ENCODE measurements around the gene ERFE.
A peak's percentile ranks its signal among the peaks of the same experiment; 100 is the strongest.

The ERFE gene

DNA sequence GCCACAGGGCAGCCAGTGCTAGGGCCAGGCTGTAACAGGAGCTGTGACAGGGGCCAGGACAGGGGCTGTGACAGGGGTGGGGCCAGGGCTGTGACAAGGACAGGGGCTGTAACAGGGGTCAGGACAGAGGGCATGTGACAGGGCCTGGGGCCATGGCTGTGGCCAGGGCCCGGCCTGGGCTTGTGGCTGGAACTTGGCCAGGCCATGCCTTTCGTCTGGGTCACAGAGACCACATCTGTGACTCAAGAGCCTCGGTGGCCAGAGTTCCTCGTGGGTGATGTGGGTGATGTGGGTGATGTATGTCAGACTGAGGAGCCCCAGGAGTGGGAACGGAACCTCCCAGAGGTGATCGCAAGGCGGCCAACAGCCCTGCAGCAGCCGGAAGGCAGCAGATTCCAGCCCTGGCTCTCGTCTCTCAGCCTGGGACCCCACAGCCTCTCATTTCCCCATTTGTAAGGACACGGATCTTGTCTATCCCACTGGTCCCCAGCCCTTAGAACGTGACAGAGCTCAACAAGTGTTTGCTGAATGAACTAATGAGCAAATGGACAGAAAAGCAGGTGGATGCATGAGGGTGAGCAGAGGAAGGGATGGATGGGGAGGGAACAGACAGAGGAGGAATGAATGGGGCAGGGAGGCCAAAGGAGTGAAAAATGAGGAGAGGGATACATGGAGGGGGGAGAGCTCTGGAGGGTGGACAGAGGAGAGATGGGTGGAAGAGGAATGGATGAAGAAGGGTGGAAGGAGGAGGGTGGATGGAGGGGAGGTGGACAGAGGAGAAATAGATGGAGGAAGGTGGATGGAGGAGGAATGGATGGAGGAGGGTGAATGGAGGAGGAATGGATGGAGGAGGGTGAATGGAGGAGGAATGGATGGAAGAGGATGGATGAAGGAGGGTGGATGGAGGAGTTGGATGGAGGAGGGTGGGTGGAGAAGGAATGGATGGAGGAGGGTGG, 41.3 kb upstream of the ERFE start:
- Histone ChIP-seq H3K4me3 (no peak overlapping the region), H3K9me3 (replicated peaks in 1 of 11) (peaks cover 0 to 14% (median 10%) of the 10 kb centered on the region in 11 experiments; a peak in 12 of 22 replicates), H3K36me3 (no peaks in the 10 kb centered on the region), H3K27ac (no peak overlapping the region), H3K4me2 (peak overlapping the region in 2 of 11 experiments; percentile 73 to 85; a peak in 1 of 22 replicates), H3K27me3 (peaks cover 0 to 5% (median 0%) of the 10 kb centered on the region in 11 experiments; a peak in 1 of 22 replicates), H4K20me1 (no peaks in the 10 kb centered on the region; a peak in 2 of 22 replicates), H3K9ac (no peak overlapping the region), H3K4me1 (peaks cover 19 to 61% (median 51%) of the 10 kb centered on the region in 10 experiments; a peak in 19 of 20 replicates)
- no peak for TF ChIP-seq Cebpa-rat (IDR thresholded peaks at IDR 0.05)

DNA sequence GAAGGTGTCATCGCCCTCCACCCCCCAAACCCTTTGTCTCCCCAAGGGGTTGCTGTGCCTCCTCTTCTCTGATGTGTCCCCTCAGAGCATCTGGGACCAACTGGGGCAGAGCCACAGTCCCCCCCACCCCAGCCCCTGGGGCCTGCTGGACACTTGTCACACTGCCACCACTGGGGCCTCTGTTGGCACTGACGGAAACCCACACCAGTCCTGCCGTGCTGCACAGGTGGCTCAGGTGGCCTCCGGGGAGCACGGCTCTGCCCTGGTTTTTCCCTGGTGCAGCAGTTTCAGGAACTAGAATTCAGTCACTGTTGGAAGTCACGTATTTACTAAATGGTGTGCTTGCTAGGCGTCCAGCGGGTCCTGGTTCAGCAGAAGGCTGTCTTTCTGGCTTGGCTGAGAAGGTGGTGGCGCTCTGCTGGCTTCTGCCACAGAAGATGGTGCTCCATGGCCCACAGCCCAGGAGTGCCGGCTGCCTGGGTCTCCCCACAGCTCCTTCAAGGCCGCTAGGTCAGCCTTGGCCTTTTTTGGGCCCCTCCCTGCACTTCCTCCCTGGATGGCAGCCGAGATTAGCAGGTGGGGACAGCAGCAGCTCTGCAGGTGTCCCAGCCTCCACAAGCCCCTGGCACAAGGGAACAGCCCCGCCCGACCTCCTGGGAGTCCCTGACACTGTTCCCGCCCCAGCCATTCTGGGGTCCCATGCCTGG, 38.9 kb upstream of the ERFE start:
- H3K9me3 ChIP-seq (replicated peaks in 1 of 11) = no peaks in the 10 kb centered on the region
- peaks cover 0 to 5% (median 0%) of the 10 kb centered on the region in 11 experiments; a peak in 1 of 22 replicates for H3K27me3 ChIP-seq
- no peak overlapping the region for H3K4me3 ChIP-seq
- H3K27ac ChIP-seq = no peak overlapping the region
- H4K20me1 ChIP-seq = no peaks in the 10 kb centered on the region; a peak in 2 of 22 replicates
- H3K9ac ChIP-seq = peak overlapping the region in 2 of 11 experiments; percentile 22 to 44; a peak in 3 of 22 replicates
- H3K36me3 ChIP-seq = no peaks in the 10 kb centered on the region
- H3K4me2 ChIP-seq = peak overlapping the region; percentile 13 to 87 (median 66); a peak in 20 of 22 replicates
- no peak for TF ChIP-seq Cebpa-rat (IDR thresholded peaks at IDR 0.05)
- H3K4me1 ChIP-seq = peaks cover 10 to 63% (median 49%) of the 10 kb centered on the region in 10 experiments; a peak in 19 of 20 replicates

- Histone ChIP-seq H3K9ac (peak overlapping the region in 2 of 11 experiments; percentile 22 to 44; a peak in 2 of 22 replicates), H3K4me2 (peak overlapping the region; percentile 13 to 87 (median 66); a peak in 20 of 22 replicates), H3K4me1 (peaks cover 7 to 55% (median 42%) of the 10 kb centered on the region in 10 experiments; a peak in 19 of 20 replicates), H3K27me3 (peaks cover 0 to 5% (median 0%) of the 10 kb centered on the region in 11 experiments; a peak in 1 of 22 replicates), H3K4me3 (no peak overlapping the region), H3K27ac (no peak overlapping the region), H3K9me3 (replicated peaks in 1 of 11) (no peaks in the 10 kb centered on the region), H3K36me3 (no peaks in the 10 kb centered on the region), H4K20me1 (no peaks in the 10 kb centered on the region; a peak in 2 of 22 replicates)
- no peak for TF ChIP-seq Cebpa-rat (IDR thresholded peaks at IDR 0.05)
Measured at GRCh38 chr2:238120463-238121298, 38.1 kb upstream of the ERFE start.

- no peak for TF ChIP-seq Cebpa-rat (IDR thresholded peaks at IDR 0.05)
Measured at GRCh38 chr2:238121511-238122286, 37.1 kb upstream of the ERFE start.

GRCh38 chr2:238122287-238123217, 36.2 kb upstream of the ERFE start:
- Histone ChIP-seq H3K4me2 (peak overlapping the region in 7 of 11 experiments; percentile 2 to 54 (median 49); a peak in 13 of 22 replicates), H3K4me3 (no peak overlapping the region), H3K9me3 (replicated peaks in 1 of 11) (no peaks in the 10 kb centered on the region), H3K36me3 (no peaks in the 10 kb centered on the region), H4K20me1 (no peaks in the 10 kb centered on the region; a peak in 2 of 22 replicates), H3K9ac (0 out of 22 replicates have a peak overlapping the region, but pooled peaks of 1 of the 11 experiments have one; percentile 11), H3K27ac (no peak overlapping the region), H3K27me3 (peaks cover 0 to 5% (median 0%) of the 10 kb centered on the region in 11 experiments; a peak in 1 of 22 replicates), H3K4me1 (peaks cover 7 to 52% (median 38%) of the 10 kb centered on the region in 10 experiments; a peak in 19 of 20 replicates)
- TF ChIP-seq Cebpa-rat (IDR thresholded peaks at IDR 0.05) = no peak

More at GRCh38 chr2:238121511-238122286, 37.1 kb upstream of the ERFE start:
- no peaks in the 10 kb centered on the region for H3K36me3 ChIP-seq
- H3K4me2 ChIP-seq = no peak overlapping the region
- H3K4me3 ChIP-seq = no peak overlapping the region
- H3K9ac ChIP-seq = no peak overlapping the region
- no peaks in the 10 kb centered on the region for H3K9me3 ChIP-seq (replicated peaks in 1 of 11)
- no peak overlapping the region for H3K27ac ChIP-seq
- no peaks in the 10 kb centered on the region; a peak in 2 of 22 replicates for H4K20me1 ChIP-seq
- H3K4me1 ChIP-seq = peaks cover 7 to 48% (median 32%) of the 10 kb centered on the region in 10 experiments; a peak in 19 of 20 replicates
- peaks cover 0 to 5% (median 0%) of the 10 kb centered on the region in 11 experiments; a peak in 1 of 22 replicates for H3K27me3 ChIP-seq

- 0 out of 22 replicates have a peak overlapping the region, but pooled peaks of 1 of the 11 experiments have one; percentile 11 for H3K9ac ChIP-seq
- no peak for TF ChIP-seq Cebpa-rat (IDR thresholded peaks at IDR 0.05)
- H3K36me3 ChIP-seq = no peaks in the 10 kb centered on the region
- peak overlapping the region in 9 of 11 experiments; percentile 2 to 54 (median 46); a peak in 15 of 22 replicates for H3K4me2 ChIP-seq
- no peak overlapping the region for H3K27ac ChIP-seq
- no peaks in the 10 kb centered on the region; a peak in 2 of 22 replicates for H4K20me1 ChIP-seq
- H3K27me3 ChIP-seq = peaks cover 0 to 5% (median 0%) of the 10 kb centered on the region in 11 experiments; a peak in 1 of 22 replicates
- peaks cover 7 to 59% (median 43%) of the 10 kb centered on the region in 10 experiments; a peak in 19 of 20 replicates for H3K4me1 ChIP-seq
- H3K9me3 ChIP-seq (replicated peaks in 1 of 11) = no peaks in the 10 kb centered on the region
- no peak overlapping the region for H3K4me3 ChIP-seq
Measured at GRCh38 chr2:238123218-238123971, 35.4 kb upstream of the ERFE start.

Measured in BLaER1 treated with 17β-estradiol and CSF1 and Interleukin-3, amounts not matched to agents 10 nM and 100 nM (cell line).